ENCODE results near the gene PRR23E. TPM values are rescaled to one million over a fixed set of nuclear protein-coding genes. Genes with fewer than 3 reads are reported as not detected.

The PRR23E gene
- total RNA-seq, 1 donor from 2014 or later, result not detected

GRCh38 chr3:127164615-127165014 lies 28.3 kb upstream of the PRR23E start:
- DNase-seq (ENCODE audit: low spot score in 2 of 2) (no peak), FAIRE-seq (no peak)

GRCh38 chr3:127165036-127165435 lies 27.9 kb upstream of the PRR23E start:
- FAIRE-seq (no peak), DNase-seq (ENCODE audit: low spot score in 2 of 2) (no peak)

GRCh38 chr3:127165694-127166485 lies 27.0 kb upstream of the PRR23E start:
- DNase-seq (ENCODE audit: low spot score in 2 of 2) (no peak), FAIRE-seq (no peak)

GRCh38 chr3:127166501-127167065 lies 26.3 kb upstream of the PRR23E start:
- DNase-seq (ENCODE audit: low spot score in 2 of 2) (no peak), FAIRE-seq (no peak)

- FAIRE-seq (no peak), DNase-seq (ENCODE audit: low spot score in 2 of 2) (no peak)
Measured at GRCh38 chr3:127167315-127168043, 25.5 kb upstream of the PRR23E start.

- no peak for FAIRE-seq
- no peak for DNase-seq (ENCODE audit: low spot score in 2 of 2)
Measured at GRCh38 chr3:127168271-127168670, 24.7 kb upstream of the PRR23E start.

GRCh38 chr3:127170814-127171213 lies 22.1 kb upstream of the PRR23E start:
- DNase-seq (ENCODE audit: low spot score in 2 of 2) (peak in 1 of 2 donors; percentile 64), FAIRE-seq (no peak)

GRCh38 chr3:127171320-127171719 lies 21.6 kb upstream of the PRR23E start:
- DNase-seq (ENCODE audit: low spot score in 2 of 2) (no peak), FAIRE-seq (no peak)

GRCh38 chr3:127171721-127172120 lies 21.2 kb upstream of the PRR23E start:
- FAIRE-seq, result no peak
- DNase-seq (ENCODE audit: low spot score in 2 of 2), result no peak

GRCh38 chr3:127172211-127172610 lies 20.7 kb upstream of the PRR23E start:
- FAIRE-seq, result no peak
- no peak for DNase-seq (ENCODE audit: low spot score in 2 of 2)

GRCh38 chr3:127172781-127173515 lies 20.0 kb upstream of the PRR23E start:
- no peak for DNase-seq (ENCODE audit: low spot score in 2 of 2)
- FAIRE-seq, result no peak

GRCh38 chr3:127173516-127174166 lies 19.3 kb upstream of the PRR23E start:
- no peak for FAIRE-seq

GRCh38 chr3:127174284-127174683 lies 18.6 kb upstream of the PRR23E start:
- no peak for DNase-seq (ENCODE audit: low spot score in 2 of 2)
- no peak for FAIRE-seq

More at GRCh38 chr3:127173516-127174166, 19.3 kb upstream of the PRR23E start:
- DNase-seq (ENCODE audit: low spot score in 2 of 2), result no peak

GRCh38 chr3:127174715-127175140 lies 18.2 kb upstream of the PRR23E start:
- DNase-seq (ENCODE audit: low spot score in 2 of 2) (no peak), FAIRE-seq (no peak)

- DNase-seq (ENCODE audit: low spot score in 2 of 2) (no peak), FAIRE-seq (no peak)
Measured at GRCh38 chr3:127175272-127175671, 17.7 kb upstream of the PRR23E start.

GRCh38 chr3:127177226-127177625 lies 15.7 kb upstream of the PRR23E start:
- DNase-seq (ENCODE audit: low spot score in 2 of 2), result no peak

GRCh38 chr3:127180859-127181258 lies 12.1 kb upstream of the PRR23E start:
- FAIRE-seq (no peak), DNase-seq (ENCODE audit: low spot score in 2 of 2) (no peak)

More at GRCh38 chr3:127177226-127177625, 15.7 kb upstream of the PRR23E start:
- FAIRE-seq, result no peak

- no peak for DNase-seq (ENCODE audit: low spot score in 2 of 2)
- no peak for FAIRE-seq
Measured at GRCh38 chr3:127182431-127182830, 10.5 kb upstream of the PRR23E start.

- no peak for FAIRE-seq
- DNase-seq (ENCODE audit: low spot score in 2 of 2), result no peak
Measured at GRCh38 chr3:127182848-127183714, 9.8 kb upstream of the PRR23E start.

Measured in frontal cortex (tissue), 4 donors.